Pancreas (tissue), 10 donors: ENCODE measurements around the gene RPL13. TPM values are rescaled to one million over a fixed set of nuclear protein-coding genes. Genes with fewer than 3 reads are reported as not detected.

ENCODE experiments used
- ATAC-seq, 4 donors: fragments of 200-7000 bp; cut with Tn5 transposase; one replicate each; pipeline versions ENCODE4 v1.8.0 to v1.9.1; 2020; ENCODE audit warnings: mild to moderate bottlenecking in 4 of 4, moderate library complexity in 4 of 4
- DNase-seq, 6 donors: peaks; one replicate each; pipeline ENCODE4 v3.0.0-alpha.2; 2020
- FAIRE-seq: peaks from 2 replicates; lab custom pipeline; 2012; peaks lifted over from hg19 to GRCh38; lab: Jason Lieb, UNC
- H3K27ac ChIP-seq, 4 donors: fragments of 200-600 bp; sonication (generic); 1 replicate in 3 of 4; 2 replicates in 1 of 4; pipeline versions ENCODE4 v1.5.0 to v1.8.0; 2020
- H3K27me3 ChIP-seq, 4 donors: fragments of 200-600 bp; one replicate each; pipeline ENCODE4 v1.8.0; 2021
- H3K36me3 ChIP-seq, 3 donors: fragments of 200-600 bp; sonication (generic) in 1 of 3; one replicate each; pipeline versions ENCODE4 v1.5.0 to v1.8.0; 2020 to 2021
- H3K4me1 ChIP-seq, 3 donors: fragments of 200-600 bp; one replicate each; pipeline ENCODE4 v1.8.0; 2021
- H3K4me3 ChIP-seq, 4 donors: fragments of 200-600 bp; sonication (generic) in 2 of 4; one replicate each; pipeline versions ENCODE4 v1.5.0 to v1.8.0; 2020 to 2021
- H3K9me3 ChIP-seq, 4 donors: fragments of 200-600 bp; one replicate each; pipeline ENCODE4 v1.8.0; 2021
- WGBS, 2 donors: extraction: QIAGEN DNeasy Blood & Tissue Kit; methylation state at CpG; one replicate each; pipeline ENCODE4 v1.1.7; 2013; 5-methylcytosine and 5-hydroxymethylcytosine counted together
- intact Hi-C, 3 donors: fragments of 100-400 bp; cut with DNase I; formaldehyde crosslinking; loops; one replicate each; pipeline versions ENCODE4 v1.11.1 to v1.14.2; 2022
- polyA plus RNA-seq, 2 donors: library from polyadenylated mRNA; stranded (reverse); fragments of 200-250 nt; gene quantifications; one replicate each; pipeline ENCODE4 v1.2.3, GENCODE V29; 2013
- total RNA-seq, 6 donors: library from RNA; stranded (reverse); fragmentation: NEBNext Ultra II Directional in 4 of 6; extraction: Animal tissue kit (Norgen Biotek cat#: 25700) in 4 of 6; gene quantifications; one replicate each; pipeline versions ENCODE4 v1.2.1 to v1.2.4, GENCODE V29; 2021 to 2023
- TF ChIP-seq, protein P1 (sequence below), 4 donors: fragments of 200-600 bp; sonication (generic) in 3 of 4; IDR thresholded peaks; one replicate each; pipeline versions ENCODE4 v1.5.0 to v1.8.0; 2021; ENCODE audit warnings: antibody characterized with exemption in 4 of 4
- donor health status: healthy with polysubstance abuse.
- donor health status: DM: no; HTN: no; CAD: no; lungs with moderate emphysema.
- donor health status: DM: no; HTN: no; CAD: no.
- donor health status: control.
- donor health status: control.
- donor health status: Bipolar disorder and iron deficiency.
- donor health status: DM: yes; HTN: yes; CAD: no.
- donor health status: DM: no; HTN: no; CAD: no.
- donor health status: DM: no; HTN: no; CAD: no.
- donor health status: DM: yes; HTN: yes; CAD: no.

Gene RPL13
- total and polyA plus RNA-seq, 8 donors: 1,297 to 6,500 (median 2,093) TPM

DNA sequence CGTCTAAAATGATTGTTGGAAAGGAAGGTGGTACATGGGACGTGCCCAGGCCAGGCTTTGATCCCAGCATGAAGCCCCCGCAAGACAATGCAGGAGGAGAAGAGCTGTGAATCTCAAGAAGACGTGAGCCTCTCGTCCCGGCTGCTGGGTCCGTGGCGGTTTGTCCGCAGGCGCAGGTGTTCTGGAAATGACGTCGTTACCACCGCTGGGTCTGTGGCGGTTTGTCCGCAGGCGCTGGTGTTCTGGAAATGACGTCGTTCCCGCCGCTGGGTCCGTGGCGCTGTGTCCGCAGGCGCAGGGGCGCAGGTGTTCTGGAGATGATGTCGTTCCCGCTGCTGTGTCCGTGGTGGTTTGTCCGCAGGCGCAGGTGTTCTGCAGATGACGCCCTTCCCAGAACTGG is 38.2 kb upstream of the RPL13 start:
- no peak for FAIRE-seq
- intact Hi-C loops: no loop called here
- TF ChIP-seq, protein P1, sequence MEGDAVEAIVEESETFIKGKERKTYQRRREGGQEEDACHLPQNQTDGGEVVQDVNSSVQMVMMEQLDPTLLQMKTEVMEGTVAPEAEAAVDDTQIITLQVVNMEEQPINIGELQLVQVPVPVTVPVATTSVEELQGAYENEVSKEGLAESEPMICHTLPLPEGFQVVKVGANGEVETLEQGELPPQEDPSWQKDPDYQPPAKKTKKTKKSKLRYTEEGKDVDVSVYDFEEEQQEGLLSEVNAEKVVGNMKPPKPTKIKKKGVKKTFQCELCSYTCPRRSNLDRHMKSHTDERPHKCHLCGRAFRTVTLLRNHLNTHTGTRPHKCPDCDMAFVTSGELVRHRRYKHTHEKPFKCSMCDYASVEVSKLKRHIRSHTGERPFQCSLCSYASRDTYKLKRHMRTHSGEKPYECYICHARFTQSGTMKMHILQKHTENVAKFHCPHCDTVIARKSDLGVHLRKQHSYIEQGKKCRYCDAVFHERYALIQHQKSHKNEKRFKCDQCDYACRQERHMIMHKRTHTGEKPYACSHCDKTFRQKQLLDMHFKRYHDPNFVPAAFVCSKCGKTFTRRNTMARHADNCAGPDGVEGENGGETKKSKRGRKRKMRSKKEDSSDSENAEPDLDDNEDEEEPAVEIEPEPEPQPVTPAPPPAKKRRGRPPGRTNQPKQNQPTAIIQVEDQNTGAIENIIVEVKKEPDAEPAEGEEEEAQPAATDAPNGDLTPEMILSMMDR (IDR thresholded peaks at IDR 0.05): no peak

DNA sequence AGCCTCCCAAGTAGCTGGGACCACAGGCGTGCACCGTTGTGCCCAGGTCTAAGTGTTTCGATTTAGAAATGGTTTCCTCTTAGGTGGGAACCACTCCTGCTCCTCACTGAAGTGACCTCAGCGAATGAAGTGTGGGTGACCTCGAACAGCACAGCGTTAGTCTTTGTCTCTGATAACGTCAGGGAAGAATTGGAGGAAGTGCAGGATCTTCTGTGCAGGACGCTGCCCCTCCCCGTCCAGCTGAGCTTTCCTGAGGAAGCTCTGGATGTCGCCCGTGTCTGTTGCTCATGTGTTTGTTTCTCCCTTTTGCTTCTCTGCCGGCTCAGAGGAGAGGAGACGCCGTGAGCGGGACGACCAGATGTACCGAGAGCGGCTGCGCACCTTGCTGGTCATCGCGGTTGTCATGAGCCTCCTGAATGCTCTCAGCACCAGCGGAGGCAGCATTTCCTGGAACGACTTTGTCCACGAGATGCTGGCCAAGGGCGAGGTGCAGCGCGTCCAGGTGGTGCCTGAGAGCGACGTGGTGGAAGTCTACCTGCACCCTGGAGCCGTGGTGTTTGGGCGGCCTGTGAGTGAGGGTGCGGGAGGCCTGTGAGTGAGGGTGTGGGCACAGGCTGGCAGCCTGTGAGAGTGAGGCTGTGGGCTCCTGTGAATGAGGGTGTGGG is 36.7 kb upstream of the RPL13 start:
- ATAC-seq: no peak
- Histone ChIP-seq H3K4me3 (no peak overlapping the region), H3K36me3 (peaks cover 3 to 31% (median 26%) of the 10 kb centered on the region in 3 donors), H3K27ac (no peak overlapping the region), H3K27me3 (no peaks in the 10 kb centered on the region), H3K4me1 (no peaks in the 10 kb centered on the region), H3K9me3 (no peaks in the 10 kb centered on the region)
- TF ChIP-seq, protein P1 (IDR thresholded peaks at IDR 0.05): no peak
- 87 to 91% methylated on average over 32 of the region's 32 CpGs for WGBS, 2 donors
- FAIRE-seq: no peak
- intact Hi-C loops: no loop called here
- no peak for DNase-seq

More for the DNA sequence above, 38.2 kb upstream of the RPL13 start:
- DNase-seq (no peak), ATAC-seq (no peak)
- no peaks in the 10 kb centered on the region for H3K4me1 ChIP-seq
- H3K27ac ChIP-seq: no peak overlapping the region
- H3K27me3 ChIP-seq: no peaks in the 10 kb centered on the region
- H3K4me3 ChIP-seq: no peak overlapping the region
- WGBS, 2 donors: 92 to 94% methylated on average over 31 of the region's 31 CpGs
- H3K9me3 ChIP-seq: no peaks in the 10 kb centered on the region
- H3K36me3 ChIP-seq: peaks cover 3 to 36% (median 23%) of the 10 kb centered on the region in 3 donors

DNA sequence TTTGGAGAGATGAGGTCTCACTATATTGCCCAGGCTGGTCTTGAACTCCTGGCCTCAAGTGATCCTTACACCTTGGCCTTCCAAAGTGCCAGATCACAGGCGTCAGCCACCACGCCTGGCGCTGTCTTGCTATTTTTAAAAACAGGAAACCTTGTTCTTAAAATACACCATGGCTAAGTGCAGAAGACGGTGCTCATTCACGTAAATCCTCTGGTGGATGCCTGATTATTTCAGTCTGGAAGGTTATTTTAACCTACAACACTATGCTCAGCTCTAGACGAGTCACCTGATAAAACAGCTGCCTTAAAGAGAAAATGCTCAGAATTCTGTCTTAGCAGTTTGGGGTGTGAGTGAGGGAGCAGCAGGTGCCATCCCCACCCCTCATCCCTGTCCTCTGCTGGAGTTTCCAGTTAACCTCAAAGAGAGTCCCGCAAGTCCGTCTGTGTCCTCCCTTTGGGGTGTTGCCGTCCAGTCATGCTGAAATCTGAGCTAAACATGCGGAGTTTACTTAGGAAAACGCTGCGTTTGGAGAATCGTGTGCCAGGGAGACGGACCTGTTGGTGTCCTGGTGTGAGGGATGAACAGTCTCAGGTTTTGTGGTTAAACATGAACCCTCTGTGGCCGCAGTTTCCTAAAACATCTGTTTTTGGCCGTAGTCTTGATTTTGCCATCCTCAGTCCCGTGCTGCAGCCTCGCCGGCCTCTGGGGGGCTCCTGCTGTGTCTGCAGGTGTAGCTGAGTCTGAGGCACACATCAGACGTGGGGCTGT is 35.2 kb upstream of the RPL13 start:
- 81 to 85% methylated on average over 20 of the region's 20 CpGs for WGBS, 2 donors
- FAIRE-seq: no peak
- no peak for ATAC-seq
- no peak for DNase-seq
- Histone ChIP-seq H3K4me3 (no peak overlapping the region), H3K27ac (no peak overlapping the region), H3K9me3 (no peaks in the 10 kb centered on the region), H3K36me3 (peaks cover 0 to 42% (median 30%) of the 10 kb centered on the region in 3 donors), H3K27me3 (no peaks in the 10 kb centered on the region), H3K4me1 (no peaks in the 10 kb centered on the region)
- TF ChIP-seq, protein P1 (IDR thresholded peaks at IDR 0.05): no peak
- intact Hi-C loops: no loop called here

DNA sequence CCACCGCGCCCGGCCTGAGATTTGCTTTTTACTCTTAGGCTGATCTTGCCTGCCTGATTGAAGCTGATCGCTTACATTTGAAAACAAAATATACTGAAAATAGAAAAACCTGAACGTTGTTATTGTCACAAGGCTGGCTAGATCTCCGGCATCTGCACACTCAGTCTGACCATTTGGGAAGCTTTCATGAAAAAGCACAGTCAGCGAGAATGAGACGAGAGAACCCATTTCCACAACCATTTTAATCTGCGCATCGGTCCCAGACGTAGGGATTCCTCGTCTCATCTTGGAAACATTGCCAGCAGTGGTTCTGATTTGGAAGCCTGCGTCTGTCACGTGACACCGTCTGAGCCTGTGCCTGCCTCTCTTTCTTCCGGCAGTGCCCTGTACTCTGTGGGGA is 31.4 kb upstream of the RPL13 start:
- TF ChIP-seq, protein P1 (IDR thresholded peaks at IDR 0.05): no peak
- Histone ChIP-seq H3K27me3 (no peaks in the 10 kb centered on the region), H3K9me3 (no peaks in the 10 kb centered on the region), H3K4me3 (no peak overlapping the region), H3K27ac (no peak overlapping the region), H3K4me1 (no peaks in the 10 kb centered on the region), H3K36me3 (peaks cover 0 to 60% (median 27%) of the 10 kb centered on the region in 3 donors)
- FAIRE-seq: no peak
- ATAC-seq: no peak
- intact Hi-C loops: no loop called here
- no peak for DNase-seq
- whole genome bisulfite sequencing, 2 donors: 88 to 90% methylated on average over 16 of the region's 16 CpGs
